Measurements from ENCODE around the gene NEK1.

Gene NEK1, protein sequence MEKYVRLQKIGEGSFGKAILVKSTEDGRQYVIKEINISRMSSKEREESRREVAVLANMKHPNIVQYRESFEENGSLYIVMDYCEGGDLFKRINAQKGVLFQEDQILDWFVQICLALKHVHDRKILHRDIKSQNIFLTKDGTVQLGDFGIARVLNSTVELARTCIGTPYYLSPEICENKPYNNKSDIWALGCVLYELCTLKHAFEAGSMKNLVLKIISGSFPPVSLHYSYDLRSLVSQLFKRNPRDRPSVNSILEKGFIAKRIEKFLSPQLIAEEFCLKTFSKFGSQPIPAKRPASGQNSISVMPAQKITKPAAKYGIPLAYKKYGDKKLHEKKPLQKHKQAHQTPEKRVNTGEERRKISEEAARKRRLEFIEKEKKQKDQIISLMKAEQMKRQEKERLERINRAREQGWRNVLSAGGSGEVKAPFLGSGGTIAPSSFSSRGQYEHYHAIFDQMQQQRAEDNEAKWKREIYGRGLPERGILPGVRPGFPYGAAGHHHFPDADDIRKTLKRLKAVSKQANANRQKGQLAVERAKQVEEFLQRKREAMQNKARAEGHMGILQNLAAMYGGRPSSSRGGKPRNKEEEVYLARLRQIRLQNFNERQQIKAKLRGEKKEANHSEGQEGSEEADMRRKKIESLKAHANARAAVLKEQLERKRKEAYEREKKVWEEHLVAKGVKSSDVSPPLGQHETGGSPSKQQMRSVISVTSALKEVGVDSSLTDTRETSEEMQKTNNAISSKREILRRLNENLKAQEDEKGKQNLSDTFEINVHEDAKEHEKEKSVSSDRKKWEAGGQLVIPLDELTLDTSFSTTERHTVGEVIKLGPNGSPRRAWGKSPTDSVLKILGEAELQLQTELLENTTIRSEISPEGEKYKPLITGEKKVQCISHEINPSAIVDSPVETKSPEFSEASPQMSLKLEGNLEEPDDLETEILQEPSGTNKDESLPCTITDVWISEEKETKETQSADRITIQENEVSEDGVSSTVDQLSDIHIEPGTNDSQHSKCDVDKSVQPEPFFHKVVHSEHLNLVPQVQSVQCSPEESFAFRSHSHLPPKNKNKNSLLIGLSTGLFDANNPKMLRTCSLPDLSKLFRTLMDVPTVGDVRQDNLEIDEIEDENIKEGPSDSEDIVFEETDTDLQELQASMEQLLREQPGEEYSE (N-terminal part only)

DNA sequence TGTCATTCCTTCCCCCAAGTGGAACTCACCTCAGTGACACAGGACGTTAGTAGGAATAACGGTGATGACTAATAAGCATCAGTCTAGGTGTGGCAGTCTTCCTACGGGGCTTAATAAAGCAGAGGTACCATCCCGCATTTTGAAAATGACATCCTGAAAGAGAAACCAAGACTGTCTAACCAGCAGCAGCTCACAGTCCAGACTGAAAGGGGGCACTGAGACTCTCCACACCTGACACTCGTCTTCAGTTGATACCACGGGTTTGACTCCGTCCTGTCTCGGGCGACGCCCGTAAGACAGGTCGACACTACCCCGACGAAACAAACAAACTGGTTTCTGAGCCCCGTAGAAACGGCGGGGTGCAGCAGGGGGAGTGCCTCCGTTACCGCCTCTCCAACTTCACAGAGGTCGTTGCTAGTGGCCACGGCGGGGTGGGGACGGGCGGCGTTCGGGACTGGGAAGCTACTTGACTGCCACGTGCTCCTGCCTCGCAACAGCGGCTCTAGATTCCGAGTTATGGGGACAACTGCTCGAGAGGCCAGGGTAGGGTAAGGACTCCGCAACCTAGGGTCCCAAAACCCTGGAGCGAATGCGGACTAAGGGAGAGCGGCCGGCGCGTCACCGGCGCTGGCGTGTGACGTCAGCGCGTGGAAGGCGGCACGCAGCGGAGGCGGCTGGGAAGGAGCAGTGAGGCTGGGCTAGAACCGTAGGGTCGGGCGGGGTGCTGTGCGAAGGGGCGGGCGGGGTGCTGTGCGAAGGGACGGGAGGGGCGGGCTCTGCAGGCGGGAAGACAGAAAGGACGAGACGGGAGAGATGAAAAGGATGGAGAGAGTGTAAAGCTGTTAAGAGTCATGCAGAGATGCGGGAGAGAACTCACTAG lies at the start of gene NEK1:
TSS of gene NEK1 (minus strand) at position 593 of the 880 bp plus-strand sequence. CDS start 9,953 bp downstream, outside the sequence.
- H3K27ac Mint-ChIP-seq, result peak within 1 kb of the TSS; percentile 95
- no peaks in the 10 kb centered on the region for H3K9me3 Mint-ChIP-seq
- no peaks in the 10 kb centered on the region for H3K27me3 Mint-ChIP-seq
- H3K4me1 Mint-ChIP-seq (ENCODE audit: low read depth), result peaks cover 43% of the 10 kb centered on the region
- peak within 1 kb of the TSS; percentile 93 for H3K4me3 Mint-ChIP-seq
- no peaks in the 10 kb centered on the region for H3K36me3 Mint-ChIP-seq (ENCODE audit: low read depth)

DNA sequence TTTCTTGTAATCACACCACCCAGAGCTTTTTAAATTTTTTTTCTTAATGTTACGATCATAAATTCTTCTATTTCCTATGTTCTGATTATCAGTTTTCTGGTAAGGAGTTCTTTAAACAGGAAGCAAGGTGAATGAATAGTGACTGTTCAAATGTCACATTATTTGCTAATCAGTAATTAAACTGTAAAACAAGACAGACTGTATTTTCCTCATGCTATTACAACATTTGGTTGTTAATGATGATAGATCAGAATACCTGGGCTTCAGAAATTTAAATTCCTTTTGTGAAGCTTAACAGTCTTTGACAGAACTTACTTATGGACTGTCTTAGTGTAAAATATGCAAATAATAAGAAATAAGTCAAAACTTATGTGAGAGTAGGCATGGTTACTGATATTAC lies 49.4 kb upstream of the NEK1 start:
- Mint-ChIP-seq H3K4me3 (no peak overlapping the region), H3K36me3 (ENCODE audit: low read depth) (peaks cover 22% of the 10 kb centered on the region), H3K27ac (no peak overlapping the region), H3K27me3 (no peaks in the 10 kb centered on the region), H3K9me3 (peaks cover 6% of the 10 kb centered on the region), H3K4me1 (ENCODE audit: low read depth) (peaks cover 46% of the 10 kb centered on the region)

- Mint-ChIP-seq H3K4me1 (ENCODE audit: low read depth) (peaks cover 46% of the 10 kb centered on the region), H3K27ac (no peak overlapping the region), H3K36me3 (ENCODE audit: low read depth) (peaks cover 18% of the 10 kb centered on the region), H3K27me3 (no peaks in the 10 kb centered on the region), H3K9me3 (no peaks in the 10 kb centered on the region), H3K4me3 (peak overlapping the region; percentile 91)
These were observed 48.5 kb upstream of the NEK1 start for GRCh38 chr4:169660929-169661328.

DNA sequence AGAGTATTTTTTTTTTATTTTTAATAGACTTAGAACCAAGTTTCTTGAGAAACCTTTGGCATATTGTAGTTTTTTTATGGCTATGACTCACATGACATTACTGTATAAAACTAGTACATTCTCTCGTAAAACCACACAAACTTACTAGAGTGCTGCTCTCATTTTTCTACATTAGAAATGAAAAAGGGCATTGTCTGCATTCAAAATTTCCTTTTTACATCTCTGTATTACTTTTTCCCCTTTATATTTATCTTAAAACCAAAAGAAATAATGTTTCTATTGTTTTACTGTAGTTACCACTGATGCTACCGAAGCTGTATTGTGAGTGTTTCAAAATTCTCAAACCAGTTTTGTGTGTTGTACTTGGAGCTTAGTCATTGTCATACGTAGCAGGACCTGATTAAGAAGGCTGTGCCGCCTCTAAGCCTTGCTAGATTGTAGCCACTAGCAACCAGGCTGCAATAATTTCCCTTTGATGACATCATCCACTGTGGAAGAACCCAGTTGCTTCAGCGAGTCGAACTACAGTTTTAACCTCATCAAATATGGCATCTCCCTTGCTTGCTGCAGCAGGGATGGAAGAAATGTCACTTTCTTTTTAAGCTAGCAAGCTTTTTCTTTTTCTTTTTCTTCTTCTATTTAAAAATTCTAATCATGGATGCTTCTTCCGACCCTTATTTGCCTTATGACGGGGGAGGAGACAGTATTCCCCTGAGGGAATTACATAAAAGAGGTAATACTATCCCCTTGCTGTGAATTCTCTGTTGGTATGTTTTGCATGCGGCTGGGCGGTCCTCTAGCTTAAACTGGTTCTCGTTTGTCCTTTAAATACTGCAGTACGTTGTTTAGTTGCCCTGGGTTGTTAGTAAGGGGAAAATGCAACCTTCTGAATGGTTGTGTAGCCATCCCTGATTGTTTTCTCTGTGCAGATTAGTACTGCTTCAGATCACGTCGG lies 47.6 kb upstream of the NEK1 start:
- Mint-ChIP-seq H3K4me1 (ENCODE audit: low read depth) (peaks cover 39% of the 10 kb centered on the region), H3K9me3 (no peaks in the 10 kb centered on the region), H3K36me3 (ENCODE audit: low read depth) (peaks cover 19% of the 10 kb centered on the region), H3K27me3 (no peaks in the 10 kb centered on the region), H3K4me3 (peak overlapping the region; percentile 91), H3K27ac (peak overlapping the region; percentile 84)

DNA sequence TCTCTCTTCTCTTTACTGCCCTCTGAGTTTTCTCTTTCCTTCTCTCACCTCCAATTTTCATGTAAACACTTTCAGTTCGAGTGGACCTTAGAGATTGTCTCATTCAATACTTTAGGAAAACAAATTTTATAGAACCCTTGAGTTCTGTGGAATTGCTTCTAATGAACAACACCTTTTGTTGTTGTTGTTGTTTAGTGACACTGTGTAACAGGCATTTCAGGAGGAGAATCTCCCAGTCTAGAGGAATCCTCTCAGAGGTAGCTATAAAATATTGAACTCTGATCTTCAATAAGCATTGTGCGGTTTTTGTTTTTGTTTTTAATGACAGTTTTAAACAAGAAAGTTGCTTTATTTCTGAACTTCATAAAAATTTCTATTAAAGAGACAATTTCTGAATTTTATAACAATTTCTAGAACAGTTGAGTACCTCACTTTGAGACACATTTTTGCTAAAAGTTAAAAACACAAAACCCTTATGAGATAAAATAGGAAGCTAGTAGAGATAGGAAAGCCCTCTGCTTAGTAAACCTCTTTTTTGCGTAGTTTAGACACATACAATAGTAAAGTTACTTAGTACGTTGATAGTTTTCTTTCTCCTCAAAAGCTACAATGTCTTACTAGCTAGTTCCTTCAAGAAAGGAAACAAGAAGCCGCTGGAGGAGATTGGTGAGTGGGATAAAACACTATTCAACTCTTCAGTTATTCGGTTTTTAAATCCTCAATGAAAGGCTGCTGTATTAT lies 46.8 kb upstream of the NEK1 start:
- Mint-ChIP-seq H3K9me3 (no peaks in the 10 kb centered on the region), H3K27ac (peak overlapping the region; percentile 88), H3K4me1 (ENCODE audit: low read depth) (peaks cover 31% of the 10 kb centered on the region), H3K36me3 (ENCODE audit: low read depth) (peaks cover 21% of the 10 kb centered on the region), H3K27me3 (no peaks in the 10 kb centered on the region), H3K4me3 (peak overlapping the region; percentile 91)

DNA sequence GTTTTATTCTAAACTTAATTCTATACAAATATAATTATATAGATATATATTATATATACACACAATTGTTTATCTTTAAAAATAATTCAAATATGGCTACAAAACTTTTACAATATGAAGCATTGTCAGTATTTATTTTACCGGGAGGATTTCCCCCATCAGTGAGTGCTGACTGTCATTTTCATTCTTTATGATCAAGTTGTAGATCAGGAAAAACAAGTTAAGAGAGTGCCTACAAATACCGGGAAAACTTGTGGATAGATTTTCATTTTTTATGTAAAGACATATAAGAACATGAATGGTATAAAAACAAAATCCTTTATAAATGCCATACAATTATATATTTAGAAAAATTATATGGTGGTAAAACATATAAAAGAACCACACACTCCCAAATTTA lies 45.8 kb upstream of the NEK1 start:
- no peak overlapping the region for H3K27ac Mint-ChIP-seq
- peaks cover 25% of the 10 kb centered on the region for H3K4me1 Mint-ChIP-seq (ENCODE audit: low read depth)
- no peak overlapping the region for H3K4me3 Mint-ChIP-seq
- H3K27me3 Mint-ChIP-seq, result no peaks in the 10 kb centered on the region
- H3K9me3 Mint-ChIP-seq, result no peaks in the 10 kb centered on the region
- peaks cover 20% of the 10 kb centered on the region for H3K36me3 Mint-ChIP-seq (ENCODE audit: low read depth)

- H3K27ac Mint-ChIP-seq, result no peak overlapping the region
- no peaks in the 10 kb centered on the region for H3K27me3 Mint-ChIP-seq
- peaks cover 24% of the 10 kb centered on the region for H3K36me3 Mint-ChIP-seq (ENCODE audit: low read depth)
- no peaks in the 10 kb centered on the region for H3K9me3 Mint-ChIP-seq
- no peak overlapping the region for H3K4me3 Mint-ChIP-seq
- peaks cover 31% of the 10 kb centered on the region for H3K4me1 Mint-ChIP-seq (ENCODE audit: low read depth)
These were observed 45.2 kb upstream of the NEK1 start for GRCh38 chr4:169657470-169658107.

DNA sequence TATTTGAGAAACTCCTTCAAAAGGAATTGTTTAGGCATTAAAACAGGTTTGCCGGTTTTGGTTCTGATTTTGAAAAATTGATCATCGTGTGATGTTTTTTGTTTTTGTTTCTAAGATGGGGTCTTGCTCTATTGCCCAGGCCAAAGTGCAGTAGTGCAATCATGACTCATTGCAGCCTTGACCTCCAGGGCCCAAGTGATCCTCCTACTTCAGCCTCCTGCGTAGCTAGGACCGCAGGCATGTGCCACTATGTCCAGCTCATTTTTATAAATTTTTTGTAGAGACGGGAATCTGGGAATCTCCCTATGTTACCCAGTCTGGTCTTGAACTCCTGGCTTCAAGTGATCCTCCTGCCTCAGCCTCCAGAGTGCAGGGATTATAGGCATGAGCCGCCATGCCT lies 43.0 kb upstream of the NEK1 start:
- H3K4me3 Mint-ChIP-seq, result no peak overlapping the region
- H3K9me3 Mint-ChIP-seq, result no peaks in the 10 kb centered on the region
- H3K27ac Mint-ChIP-seq, result no peak overlapping the region
- no peaks in the 10 kb centered on the region for H3K27me3 Mint-ChIP-seq
- H3K36me3 Mint-ChIP-seq (ENCODE audit: low read depth), result peaks cover 31% of the 10 kb centered on the region
- peaks cover 31% of the 10 kb centered on the region for H3K4me1 Mint-ChIP-seq (ENCODE audit: low read depth)

DNA sequence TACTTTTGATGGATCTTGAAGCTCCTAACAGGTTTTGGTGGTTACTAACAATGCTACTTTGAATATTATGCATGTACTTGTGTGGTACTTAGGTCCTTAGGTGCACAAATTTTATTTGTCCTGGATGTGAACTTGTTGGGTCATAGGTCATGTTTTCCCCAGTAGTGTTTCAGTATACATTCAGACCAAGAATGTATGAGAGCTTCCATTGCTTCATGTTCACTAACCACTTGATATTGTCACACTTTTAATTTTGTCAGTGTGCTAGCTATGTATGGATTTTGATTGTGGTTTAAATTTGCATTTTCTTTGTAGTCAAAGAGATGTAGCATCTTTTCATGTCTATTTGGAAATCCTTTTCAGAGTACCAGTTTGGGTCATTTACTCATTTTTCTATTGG lies 40.2 kb upstream of the NEK1 start:
- Mint-ChIP-seq H3K4me3 (no peak overlapping the region), H3K27ac (no peak overlapping the region), H3K36me3 (ENCODE audit: low read depth) (peaks cover 36% of the 10 kb centered on the region), H3K27me3 (no peaks in the 10 kb centered on the region), H3K4me1 (ENCODE audit: low read depth) (peaks cover 22% of the 10 kb centered on the region), H3K9me3 (no peaks in the 10 kb centered on the region)

- peaks cover 26% of the 10 kb centered on the region for H3K36me3 Mint-ChIP-seq (ENCODE audit: low read depth)
- no peaks in the 10 kb centered on the region for H3K27me3 Mint-ChIP-seq
- peaks cover 22% of the 10 kb centered on the region for H3K4me1 Mint-ChIP-seq (ENCODE audit: low read depth)
- H3K4me3 Mint-ChIP-seq, result no peak overlapping the region
- H3K27ac Mint-ChIP-seq, result no peak overlapping the region
- no peaks in the 10 kb centered on the region for H3K9me3 Mint-ChIP-seq
These were observed 38.0 kb upstream of the NEK1 start for GRCh38 chr4:169650227-169650936.

GRCh38 chr4:169649545-169650226 lies 37.3 kb upstream of the NEK1 start:
- Mint-ChIP-seq H3K4me1 (ENCODE audit: low read depth) (peaks cover 22% of the 10 kb centered on the region), H3K27me3 (no peaks in the 10 kb centered on the region), H3K36me3 (ENCODE audit: low read depth) (peaks cover 23% of the 10 kb centered on the region), H3K27ac (no peak overlapping the region), H3K4me3 (no peak overlapping the region), H3K9me3 (no peaks in the 10 kb centered on the region)

Measured in stimulated activated naive CD8-positive, alpha-beta T cell treated with anti-CD3 and anti-CD28 coated beads, Interleukin-15, Interleukin-2, amounts not matched to agents 100 ng/mL and 50 ng/mL, for 24 hours (primary cell).